Dermis blood vessel endothelial cell (primary cell): Measurements from ENCODE around the gene HLCS. TPM values are rescaled to one million over a fixed set of nuclear protein-coding genes. Genes with fewer than 3 reads are reported as not detected.
"Not testable (repeated sequence)": the region's sequence is repeated elsewhere in the genome, so short reads cannot be mapped to it uniquely, and the experiment has no call there.

Experiments
- DNase-seq: peaks from one replicate; pipeline ENCODE4 v3.0.0; 2010
- total RNA-seq: library from RNA; depleted of rRNA; stranded (reverse); fragments of >200 nt; gene quantifications from 2 replicates; pipeline ENCODE4 v1.2.3, GENCODE V29; 2014

HLCS gene
- total RNA-seq, 1 donor from 2014 or later, result 14.3 TPM

- no peak for DNase-seq
Observed at GRCh38 chr21:36845790-36846189, 120.7 kb downstream of the HLCS start.

- peak; percentile 41 for DNase-seq
Observed at GRCh38 chr21:36845070-36845469, 121.4 kb downstream of the HLCS start.

GRCh38 chr21:36841866-36842265 is 124.6 kb downstream of the HLCS start:
- DNase-seq, result no peak

- no peak for DNase-seq
Observed at GRCh38 chr21:36839735-36840134, 126.7 kb downstream of the HLCS start.

GRCh38 chr21:36839123-36839522 is 127.3 kb downstream of the HLCS start:
- no peak for DNase-seq

GRCh38 chr21:36835383-36835795 is 131.1 kb downstream of the HLCS start:
- DNase-seq, result no peak

- DNase-seq, result no peak
Observed at GRCh38 chr21:36834192-36834591, 132.3 kb downstream of the HLCS start.

- DNase-seq, result no peak
Observed at GRCh38 chr21:36830100-36830499, 136.4 kb downstream of the HLCS start.

GRCh38 chr21:36828891-36829515 is 137.5 kb downstream of the HLCS start:
- no peak for DNase-seq

GRCh38 chr21:36828208-36828607 is 138.3 kb downstream of the HLCS start:
- DNase-seq, result no peak

- no peak for DNase-seq
Observed at GRCh38 chr21:36825658-36826057, 140.8 kb downstream of the HLCS start.

GRCh38 chr21:36821032-36821299 is 145.5 kb downstream of the HLCS start:
- DNase-seq, result no peak

- DNase-seq, result no peak
Observed at GRCh38 chr21:36820176-36821031, 146.1 kb downstream of the HLCS start.

GRCh38 chr21:36817732-36818450 is 148.6 kb downstream of the HLCS start:
- DNase-seq, result no peak

- DNase-seq, result peak; percentile 73
Observed at GRCh38 chr21:36816561-36817130, 149.8 kb downstream of the HLCS start.

- DNase-seq, result not testable (repeated sequence)
Observed at GRCh38 chr21:36816026-36816425, 150.4 kb downstream of the HLCS start.

GRCh38 chr21:36815284-36815683 is 151.2 kb downstream of the HLCS start:
- DNase-seq, result no peak

- DNase-seq, result peak; percentile 63
Observed at GRCh38 chr21:36813052-36813451, 153.4 kb downstream of the HLCS start.

- DNase-seq, result no peak
Observed at GRCh38 chr21:36811762-36812161, 154.7 kb downstream of the HLCS start.

- DNase-seq, result no peak
Observed at GRCh38 chr21:36810443-36810842, 156.0 kb downstream of the HLCS start.

- DNase-seq, result no peak
Observed at GRCh38 chr21:36807422-36807928, 159.0 kb downstream of the HLCS start.

- DNase-seq, result no peak
Observed at GRCh38 chr21:36806103-36806502, 160.4 kb downstream of the HLCS start.
